GM03348 (cell line): ENCODE data around the gene UFSP1.
"Not testable (repeated sequence)": the region's sequence is repeated elsewhere in the genome, so short reads cannot be mapped to it uniquely, and the experiment has no call there.

Experiments used
- DNase-seq: peaks from one replicate; pipeline ENCODE4 v3.0.0; 2012; ENCODE audit warnings: low spot score

Gene UFSP1

DNA sequence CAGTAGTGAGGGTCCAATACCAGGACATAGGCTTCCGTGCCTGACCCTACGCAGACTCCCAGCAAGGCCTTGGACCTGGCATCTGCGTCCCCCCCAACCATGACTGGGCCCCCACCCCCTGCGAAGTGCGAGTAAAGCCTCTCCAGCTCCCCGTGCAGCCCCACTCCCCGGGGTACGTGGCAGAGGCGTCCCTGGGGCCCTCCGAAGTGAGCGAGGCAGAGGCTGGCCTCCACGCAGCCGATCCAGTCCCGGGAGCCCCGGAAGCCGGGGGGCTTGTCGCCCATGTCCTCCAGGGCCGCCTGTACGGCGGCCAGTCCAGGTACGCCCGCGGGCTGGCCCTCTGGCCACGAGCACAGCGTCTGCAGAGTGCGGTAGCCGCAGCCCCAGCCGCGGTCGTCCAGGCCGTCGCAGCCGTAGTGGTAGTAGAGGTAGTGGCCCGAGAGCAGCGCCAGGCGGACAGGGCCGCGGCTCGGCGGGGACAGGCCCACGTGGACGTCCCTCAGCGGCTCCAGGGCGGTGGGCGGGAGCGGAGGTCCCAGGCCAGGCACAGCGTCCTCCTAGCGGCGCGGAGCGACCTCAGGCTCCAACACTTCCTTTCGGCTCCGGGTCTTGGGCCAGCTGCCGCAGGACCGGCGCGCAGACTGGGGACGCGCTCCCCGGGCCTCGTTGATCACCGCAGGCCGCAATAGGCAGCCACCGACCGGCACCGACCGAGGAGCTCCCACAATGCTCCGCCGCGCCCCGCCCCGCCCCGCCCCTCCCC is at the start of gene UFSP1:
Gene UFSP1, minus strand, starts transcription at position 728 of the 763 bp plus-strand sequence. Its CDS starts 444 bp downstream, at position 284.
- DNase-seq: no peak

DNA sequence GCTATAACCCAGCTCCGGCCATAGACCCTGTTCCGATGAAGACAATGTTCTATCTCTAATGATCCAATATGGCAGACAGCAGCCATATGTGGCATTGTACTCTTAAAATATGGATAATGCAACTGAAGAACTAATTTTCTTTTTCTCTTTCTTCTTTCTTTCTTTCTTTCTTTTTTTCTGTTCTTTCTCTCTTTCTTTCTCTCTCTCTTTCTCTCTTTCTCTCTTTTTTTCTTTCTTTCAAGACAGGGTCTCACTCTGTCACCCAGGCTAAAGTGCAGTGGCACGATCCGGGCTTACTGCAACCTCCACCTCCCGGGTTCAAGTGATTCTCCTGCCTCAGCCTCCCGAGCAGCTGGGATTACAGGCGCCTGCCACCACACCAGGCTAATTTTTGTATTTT is 46.7 kb upstream of the UFSP1 start:
- not testable (repeated sequence) for DNase-seq

DNA sequence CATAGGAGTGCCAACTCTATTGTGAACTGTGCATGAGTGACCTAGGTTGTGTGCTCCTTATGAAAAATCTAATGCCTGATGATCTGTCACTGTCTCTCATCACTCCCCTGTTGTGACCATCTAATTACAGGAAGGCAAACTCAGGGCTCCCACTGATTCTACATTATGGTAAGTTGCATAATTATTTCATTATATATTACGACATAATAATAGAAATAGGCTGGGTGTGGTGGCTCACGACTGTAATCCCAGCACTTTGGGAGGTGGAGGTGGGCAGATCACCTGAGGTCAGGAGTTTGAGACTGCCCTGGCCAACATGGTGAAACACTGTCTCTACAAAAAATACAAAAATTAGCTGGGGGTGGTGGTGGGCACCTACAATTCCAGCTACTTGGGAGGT is 45.9 kb upstream of the UFSP1 start:
- DNase-seq: not testable (repeated sequence)

DNA sequence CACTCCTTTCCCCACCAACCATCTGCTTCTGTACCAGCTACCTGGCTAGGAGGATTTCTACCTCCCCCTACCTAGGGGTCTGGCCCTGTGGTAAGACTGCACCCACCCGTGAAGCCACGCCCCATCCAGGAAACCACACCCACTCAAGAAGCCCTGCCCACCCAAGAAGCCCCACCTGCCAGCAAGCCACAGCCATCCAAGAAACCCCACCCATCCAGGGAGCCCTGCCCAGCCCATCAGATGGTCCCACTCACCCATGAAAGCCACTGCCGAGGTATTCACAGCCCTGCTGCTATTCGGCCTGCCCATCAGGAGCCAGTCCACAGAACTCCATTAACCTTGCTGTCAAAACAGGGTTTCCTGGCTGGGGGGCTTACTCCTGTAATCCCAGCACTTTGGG is 44.2 kb upstream of the UFSP1 start:
- no peak for DNase-seq

DNA sequence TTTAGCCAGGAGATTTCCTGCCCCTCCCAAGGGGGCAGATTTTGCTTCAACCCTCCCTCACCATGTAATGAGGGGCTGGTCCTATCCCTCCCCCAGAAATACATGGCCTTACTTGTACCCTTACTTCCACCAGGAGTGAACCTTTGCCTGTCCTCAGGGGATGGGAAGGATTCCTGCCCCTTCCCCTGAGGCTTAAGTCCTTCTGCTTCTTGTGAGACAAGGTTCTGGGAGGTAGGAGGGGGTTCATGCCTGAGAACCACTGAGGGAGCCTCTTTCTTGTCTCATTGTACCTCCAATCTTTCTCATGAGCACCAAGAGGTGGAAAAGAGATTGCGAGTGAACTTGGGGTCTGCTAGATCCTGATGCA is 40.3 kb upstream of the UFSP1 start:
- no peak for DNase-seq

DNA sequence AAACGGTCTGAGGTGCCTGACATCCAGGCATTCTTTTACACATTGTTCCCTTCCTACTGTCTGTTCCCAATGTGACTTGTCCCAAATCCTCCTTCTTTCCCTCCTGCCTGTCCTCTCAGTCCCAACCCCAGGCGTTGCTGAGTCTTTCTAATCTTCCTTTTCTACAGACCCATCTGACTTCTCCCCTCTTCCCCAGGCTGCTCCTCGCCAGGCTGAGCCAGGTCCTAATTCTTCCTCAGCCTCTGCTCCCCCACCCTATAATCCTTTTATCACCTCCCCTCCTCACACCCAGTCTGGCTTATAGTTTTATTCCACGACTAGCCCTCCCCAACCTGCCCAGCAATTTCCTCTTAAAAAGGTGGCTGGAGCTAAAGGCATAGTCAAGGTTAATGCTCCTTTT is 34.1 kb upstream of the UFSP1 start:
- DNase-seq: not testable (repeated sequence)

DNA sequence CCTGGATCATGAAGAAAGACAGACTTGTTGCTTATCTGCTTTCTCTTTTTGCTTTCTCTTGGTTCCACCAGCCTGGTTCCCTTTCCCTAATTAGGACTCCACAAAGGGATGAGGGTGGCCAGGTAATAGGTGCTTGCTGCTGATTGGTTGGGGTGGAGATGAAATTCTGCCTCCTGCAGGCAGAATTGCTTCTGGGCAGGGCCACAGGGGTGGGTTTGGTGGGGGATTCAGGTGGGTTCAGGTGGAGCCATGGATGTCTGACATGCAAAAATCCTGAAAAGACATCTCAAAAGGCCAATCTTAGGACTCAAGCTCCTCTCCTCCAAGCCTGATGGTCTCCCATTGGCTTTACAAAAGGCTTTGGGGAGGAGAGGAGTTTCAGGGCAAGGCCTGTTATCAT is 31.5 kb upstream of the UFSP1 start:
- no peak for DNase-seq

DNA sequence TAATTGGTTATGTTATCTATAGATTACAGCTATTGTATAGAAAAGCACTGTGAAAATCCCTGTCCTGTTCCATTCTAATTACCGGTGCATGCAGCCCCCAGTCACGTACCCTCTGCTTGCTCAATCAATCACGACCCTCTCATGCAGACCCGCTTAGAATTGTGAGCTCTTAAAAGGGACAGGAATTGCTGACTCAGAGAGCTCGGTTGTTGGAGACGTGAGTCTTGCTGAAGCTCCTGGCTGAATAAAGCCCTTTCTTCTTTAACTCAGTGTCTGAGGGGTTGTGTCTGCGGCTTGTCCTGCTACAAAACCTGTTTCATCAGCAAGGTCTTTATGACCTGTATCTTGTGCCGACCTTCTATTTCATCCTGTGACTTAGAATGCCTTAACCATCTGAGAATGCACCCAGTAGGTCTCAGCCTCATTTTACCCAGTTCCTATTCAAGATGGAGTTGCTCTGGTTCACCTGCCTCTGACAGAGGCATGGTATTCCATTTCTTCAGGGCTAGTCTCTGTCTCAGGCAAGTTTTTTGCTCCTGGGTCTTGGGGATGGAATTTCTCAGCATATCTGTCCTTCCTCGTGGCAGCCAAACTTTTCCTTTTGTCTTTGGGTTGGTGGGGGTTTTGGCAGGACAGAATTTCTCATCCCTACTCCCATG is 30.4 kb upstream of the UFSP1 start:
- DNase-seq: not testable (repeated sequence)

DNA sequence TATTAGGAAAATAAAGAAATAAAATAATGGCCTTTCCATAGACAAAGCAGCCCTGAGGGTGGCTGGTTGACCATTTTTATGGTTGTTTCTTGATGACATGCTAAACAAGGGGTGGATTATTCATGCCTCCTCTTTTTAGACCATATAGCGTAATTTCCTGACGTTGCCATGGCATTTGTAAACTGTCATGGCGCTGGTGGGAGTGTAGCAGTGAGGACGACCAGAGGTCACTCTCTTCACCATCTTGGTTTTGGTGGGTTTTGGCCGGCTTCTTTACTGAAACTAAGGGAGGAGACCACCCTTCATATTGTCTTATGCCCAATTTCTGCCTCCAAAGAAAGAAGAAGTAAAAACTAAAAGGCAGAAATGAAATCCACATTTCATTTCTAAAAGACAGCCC is 29.8 kb upstream of the UFSP1 start:
- DNase-seq: not testable (repeated sequence)

DNA sequence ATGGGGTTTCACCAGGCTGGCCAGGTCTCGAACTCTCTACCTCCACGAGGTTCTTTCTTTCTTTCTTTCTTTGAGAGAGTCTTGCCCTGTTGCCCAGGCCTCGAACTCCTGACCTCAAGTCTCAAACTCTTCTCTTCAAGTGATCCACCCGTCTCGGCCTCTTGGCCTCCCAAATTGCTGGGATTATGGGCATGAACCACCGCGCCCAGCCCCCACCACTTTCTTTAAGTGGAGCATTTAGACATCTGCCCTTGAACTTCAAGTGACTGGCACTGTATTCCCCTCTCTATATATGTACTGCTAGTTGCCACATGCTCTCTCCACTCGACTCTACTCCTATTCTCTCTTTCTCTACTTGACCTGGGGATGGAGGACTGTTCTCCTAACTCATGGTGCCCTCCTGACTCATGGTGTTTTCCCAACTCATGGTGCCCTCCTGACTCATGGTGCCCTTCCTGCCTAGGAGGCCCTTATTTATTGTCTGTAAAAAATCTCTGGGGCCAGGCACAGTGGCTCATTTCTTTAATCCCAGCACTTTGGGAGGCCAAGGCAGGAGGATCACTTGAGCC is 25.4 kb upstream of the UFSP1 start:
- no peak for DNase-seq

DNA sequence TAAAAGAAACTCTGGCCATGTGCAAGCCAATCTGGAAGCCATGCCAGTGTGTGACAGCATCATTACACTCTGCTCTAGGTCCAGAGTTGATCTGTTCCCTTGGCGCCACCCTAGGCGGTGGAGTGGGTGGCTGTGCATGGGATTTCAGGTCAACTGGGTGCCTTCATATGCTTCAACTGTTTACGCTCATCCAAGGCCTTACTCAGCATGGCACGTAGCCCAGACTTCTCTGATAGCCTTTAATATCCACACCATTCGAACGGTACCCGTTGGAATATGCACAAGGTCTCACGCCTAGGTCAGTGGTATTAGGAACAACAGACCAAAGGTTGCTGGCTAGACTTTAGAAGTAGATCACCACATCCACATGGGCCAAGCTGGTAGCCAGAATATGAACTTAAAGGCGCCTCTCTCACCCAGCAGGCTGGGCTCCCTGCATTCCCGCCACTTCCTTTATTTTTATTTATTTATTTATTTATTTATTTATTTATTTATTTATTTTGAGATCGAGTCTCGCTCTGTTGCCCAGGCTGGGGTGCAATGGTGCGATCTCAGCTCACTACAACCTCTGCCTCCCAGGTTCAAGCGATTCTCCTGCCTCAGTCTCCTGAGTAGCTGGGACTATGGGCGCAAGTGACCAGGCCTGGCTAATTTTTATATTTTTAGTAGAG is 24.8 kb upstream of the UFSP1 start:
- no peak for DNase-seq

DNA sequence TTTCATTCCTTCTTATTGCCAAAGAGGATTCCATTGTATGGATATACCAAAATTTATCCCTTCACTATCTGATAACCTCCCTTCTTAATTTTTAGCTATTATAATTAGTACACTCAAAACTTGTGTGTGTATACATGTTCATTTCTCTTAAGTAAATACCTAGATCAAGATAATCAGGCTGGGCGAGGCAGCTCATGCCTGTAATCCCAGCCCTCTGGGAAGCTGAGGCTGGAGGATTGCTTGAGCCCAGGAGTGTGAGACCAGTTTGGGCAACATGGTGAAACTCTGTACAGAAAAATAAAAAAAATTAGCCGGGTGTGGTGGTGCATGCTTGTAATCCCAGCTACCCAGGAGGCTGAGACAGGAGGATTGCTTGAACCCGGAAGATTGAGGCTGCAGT is 22.0 kb upstream of the UFSP1 start:
- no peak for DNase-seq

DNA sequence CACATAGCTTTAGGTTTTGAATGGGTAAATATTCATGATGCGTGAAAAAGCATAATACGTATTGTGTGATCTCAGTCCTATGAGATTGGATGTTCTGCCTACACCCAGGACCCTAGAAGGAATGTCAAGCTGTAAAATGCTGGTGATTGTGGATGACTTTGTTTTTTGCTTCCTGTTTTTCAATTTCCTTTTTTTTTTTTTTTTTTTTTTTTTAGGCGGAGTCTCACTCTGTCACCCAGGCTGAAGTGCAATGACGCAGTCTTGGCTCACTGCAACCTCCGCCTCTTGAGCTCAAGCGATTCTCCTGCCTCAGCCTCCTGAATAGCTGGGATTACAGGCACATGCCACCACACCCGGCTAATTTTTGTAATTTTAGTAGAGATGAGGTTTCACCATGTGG is 20.9 kb upstream of the UFSP1 start:
- not testable (repeated sequence) for DNase-seq

DNA sequence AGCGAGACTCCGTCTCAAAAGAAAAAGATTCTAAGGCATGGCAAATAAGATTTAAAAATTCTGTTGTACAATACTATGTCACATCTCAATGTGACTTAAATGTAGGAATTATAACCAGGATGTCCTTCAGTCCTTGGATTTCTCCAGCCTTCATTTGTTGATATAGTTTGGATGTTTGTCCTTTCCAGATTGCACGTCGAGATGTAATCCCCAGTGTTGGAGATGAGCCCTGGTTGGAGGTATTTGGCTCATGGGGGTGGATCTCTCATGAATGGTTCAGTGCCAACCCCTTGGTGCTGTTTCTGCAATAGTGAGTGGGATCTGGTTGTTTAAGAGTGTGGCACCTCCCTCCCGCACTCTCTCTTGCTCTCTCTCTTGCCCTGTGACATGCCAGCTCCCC is 19.0 kb upstream of the UFSP1 start:
- no peak for DNase-seq

DNA sequence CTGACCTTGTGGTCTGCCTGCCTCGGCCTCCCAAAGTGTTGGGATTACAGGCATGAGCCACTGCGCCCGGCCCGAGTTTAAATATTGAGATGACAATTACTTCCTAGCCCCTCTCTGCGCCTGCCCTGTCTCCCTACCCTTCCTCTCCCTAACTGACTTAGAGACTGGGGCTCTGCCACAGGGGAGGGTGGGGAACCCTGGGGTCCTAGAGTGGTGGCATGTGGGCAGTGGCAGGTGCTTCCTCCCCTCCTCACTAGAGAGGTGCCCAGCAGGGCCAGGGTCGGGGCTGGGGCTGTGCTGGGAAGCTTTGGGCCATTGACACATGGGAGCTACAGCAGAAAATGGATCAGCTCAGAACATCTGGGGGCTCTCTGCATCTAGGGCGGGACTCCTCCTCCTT is 13.1 kb upstream of the UFSP1 start:
- no peak for DNase-seq

DNA sequence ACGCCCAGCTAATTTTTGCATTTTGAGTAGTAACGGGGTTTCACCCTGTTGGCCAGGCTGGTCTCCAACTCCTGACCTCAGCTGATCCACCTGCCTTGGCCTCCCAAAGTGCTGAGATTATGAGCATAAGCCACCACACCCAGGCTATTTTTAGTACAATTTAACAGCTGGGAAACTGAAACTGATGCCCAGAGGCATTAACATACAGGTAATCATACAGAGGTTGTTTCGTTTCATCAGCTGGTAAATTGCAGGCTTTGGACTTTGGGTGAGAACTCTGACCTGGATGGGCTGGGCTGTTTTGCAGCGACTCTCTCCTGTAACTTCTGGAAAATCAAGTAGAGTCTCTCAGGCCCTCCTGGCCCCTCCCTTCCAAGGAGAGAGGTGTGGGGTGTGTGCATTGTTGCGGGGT is 12.4 kb upstream of the UFSP1 start:
- DNase-seq: no peak

DNA sequence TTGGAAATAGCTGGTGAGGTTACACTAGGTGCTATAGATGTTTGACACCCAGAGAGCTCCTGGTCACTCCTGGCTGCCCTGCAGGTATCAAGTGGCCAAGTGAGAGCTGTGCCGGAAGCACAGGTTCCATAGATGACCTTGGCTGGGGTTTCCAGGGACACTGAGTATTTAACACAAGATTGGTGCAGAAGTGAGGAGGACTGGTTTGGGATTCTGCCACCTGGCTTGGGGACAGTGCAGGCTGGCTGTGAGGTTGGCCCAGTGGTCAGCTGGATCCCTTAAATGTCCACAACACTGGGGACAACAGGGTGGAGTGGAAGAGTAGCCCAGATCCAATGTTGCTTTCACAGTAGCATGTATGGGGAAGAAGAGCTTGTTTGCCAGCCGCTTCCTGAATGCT is 11.5 kb upstream of the UFSP1 start:
- DNase-seq: no peak

DNA sequence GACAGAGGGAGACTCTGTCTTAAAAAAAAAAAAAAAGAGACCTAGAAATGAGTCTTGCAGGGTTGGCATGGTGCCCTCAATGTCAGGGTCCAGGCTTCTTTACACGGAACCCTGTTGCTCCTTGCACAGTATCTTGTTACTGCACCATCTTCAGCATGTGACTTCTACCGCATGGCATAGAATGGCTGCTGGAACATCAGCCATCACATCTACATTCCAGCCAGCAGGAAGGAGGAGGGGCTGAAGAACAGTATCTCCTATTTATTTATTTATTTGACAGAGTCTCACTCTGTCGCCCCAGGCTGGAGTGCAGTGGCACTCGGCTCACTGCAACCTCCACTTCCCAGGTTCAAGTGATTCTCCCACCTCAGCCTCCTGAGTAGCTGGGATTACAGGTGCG is 9.9 kb upstream of the UFSP1 start:
- no peak for DNase-seq

DNA sequence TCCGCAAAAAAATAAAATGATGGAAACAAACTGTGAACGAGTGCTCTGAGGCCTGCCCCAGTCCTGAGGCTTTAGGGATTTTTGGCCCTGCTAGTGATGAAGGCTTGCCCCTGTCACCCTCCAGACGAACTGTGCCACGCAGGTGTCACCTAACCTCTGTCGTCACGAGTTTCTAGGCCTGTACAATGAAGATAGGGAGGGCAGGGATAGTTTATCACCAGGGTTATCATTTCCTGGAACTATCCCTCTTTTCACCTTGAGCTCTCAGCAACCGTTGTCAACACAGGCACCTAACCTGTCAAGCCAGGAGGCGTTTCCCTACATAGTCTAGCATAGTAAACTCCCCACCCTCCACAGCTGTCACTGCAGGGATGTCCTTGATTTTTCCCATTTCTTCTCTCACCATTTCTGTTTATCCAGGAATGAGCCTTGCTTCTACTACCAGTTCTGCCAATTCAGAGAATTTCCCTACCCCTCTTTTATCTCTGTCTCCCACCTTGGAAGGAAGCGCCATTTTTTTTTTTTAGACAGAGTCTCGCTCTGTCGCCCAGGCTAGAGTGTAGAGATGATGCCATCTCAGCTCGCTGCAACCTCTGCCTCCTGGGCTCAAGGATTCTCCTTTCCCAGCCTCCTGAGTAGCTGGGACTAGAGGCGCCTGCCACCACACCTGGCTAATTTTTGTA is 8.4 kb upstream of the UFSP1 start:
- DNase-seq: no peak

DNA sequence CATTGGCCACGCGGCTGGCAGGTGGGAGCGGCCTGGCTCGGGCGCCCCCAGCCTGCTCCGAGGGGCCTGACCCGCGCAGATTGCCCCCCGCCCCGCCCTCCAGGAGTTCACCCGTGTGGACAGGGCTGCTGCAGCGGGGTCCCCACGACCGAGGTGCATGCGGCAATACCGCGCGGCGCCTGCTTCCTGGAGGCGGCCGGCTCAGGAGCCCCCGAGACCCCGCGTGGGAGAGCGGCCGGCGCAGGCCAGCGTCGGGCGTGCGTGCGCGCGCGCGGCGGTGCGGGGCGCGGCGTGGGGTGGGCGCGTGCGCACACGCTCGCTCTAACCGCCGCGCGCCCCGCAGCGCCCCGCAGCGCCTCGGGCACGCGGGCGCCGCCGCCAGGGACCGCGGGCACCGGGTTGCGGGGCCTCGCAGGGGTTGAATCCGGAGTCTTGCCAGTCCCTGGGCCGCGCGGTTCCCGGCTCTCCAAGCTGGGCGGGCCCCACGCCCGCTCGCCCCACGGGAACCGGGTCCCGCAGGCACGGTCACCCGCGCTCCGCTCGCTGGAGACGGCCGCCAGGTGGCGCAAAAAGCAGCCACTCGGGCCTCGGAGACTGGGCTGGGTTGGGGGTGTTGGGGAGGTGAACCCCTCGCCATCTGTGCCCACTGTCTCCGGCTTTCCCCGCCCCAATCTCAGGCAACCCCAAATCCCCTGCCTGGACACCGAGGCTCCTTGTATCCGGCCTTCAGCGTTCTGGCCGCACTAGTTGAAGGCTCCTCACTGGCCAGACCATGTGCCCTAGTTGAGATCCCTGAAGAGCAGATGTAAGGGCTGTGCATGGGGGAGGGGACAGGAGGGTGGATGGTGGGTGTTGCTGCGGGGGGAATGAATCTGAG is 7.5 kb upstream of the UFSP1 start:
- DNase-seq: peak; percentile 68

DNA sequence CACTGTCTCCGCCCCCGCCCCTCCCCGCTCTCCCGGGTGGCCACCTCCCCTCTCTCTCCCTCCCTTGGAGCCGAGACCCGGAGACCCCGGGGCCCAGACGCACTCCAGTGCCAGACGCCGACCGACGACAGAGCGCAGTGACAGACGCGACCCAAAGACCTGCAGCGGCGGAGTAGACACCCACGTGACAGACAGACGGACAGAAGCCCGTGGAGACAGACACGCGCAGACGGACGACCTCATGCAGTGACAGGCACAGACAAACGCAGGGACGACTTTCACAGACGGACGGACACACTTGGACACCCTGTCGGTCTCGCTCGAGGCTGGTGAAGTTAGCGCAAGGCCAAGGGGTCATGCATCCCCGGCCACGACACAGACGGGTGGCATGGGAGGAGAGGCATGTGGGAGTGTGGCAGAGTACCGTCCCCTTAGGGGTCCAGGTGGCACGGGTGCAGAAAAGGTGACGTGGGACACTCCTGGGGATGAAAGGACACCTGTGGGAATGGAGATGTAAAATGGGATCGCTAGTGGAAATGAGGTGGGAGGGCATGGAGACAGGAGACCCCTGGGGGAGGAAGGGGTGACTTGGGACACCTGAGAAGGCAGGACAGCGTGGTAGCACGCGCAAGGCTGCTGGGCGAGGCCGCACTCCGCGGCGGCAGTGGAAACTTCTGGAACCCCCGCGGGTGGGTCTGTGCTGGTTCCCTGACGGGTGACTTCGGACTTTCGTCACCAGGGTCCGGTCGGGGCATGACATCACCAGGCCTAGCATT is 6.6 kb upstream of the UFSP1 start:
- peak; percentile 3 for DNase-seq
